SH-SY5Y (cell line): ENCODE measurements around the gene SLC16A8.

Experiments used
- GATA2 ChIP-seq: IDR thresholded peaks from 2 replicates; pipeline ENCODE4 v1.6.1; 2011; ENCODE audit warnings: mild to moderate bottlenecking, low read depth, low read length
- GATA3 ChIP-seq: IDR thresholded peaks from 2 replicates; pipeline ENCODE4 v1.6.1; 2011; ENCODE audit warnings: low read depth, mild to moderate bottlenecking, low read length, moderate library complexity

The SLC16A8 gene

GRCh38 chr22:38085056-38085455 is 1.1 kb upstream of the SLC16A8 start:
- TF ChIP-seq GATA3 (no peak), GATA2 (no peak)

GRCh38 chr22:38082986-38083710 is 836 bp downstream of the SLC16A8 start:
- TF ChIP-seq GATA3 (no peak), GATA2 (no peak)

GRCh38 chr22:38081941-38082828 is 1.8 kb downstream of the SLC16A8 start:
- TF ChIP-seq GATA2, result no peak
- no peak for TF ChIP-seq GATA3

GRCh38 chr22:38081636-38081940 is 2.4 kb downstream of the SLC16A8 start:
- TF ChIP-seq GATA2 (no peak), GATA3 (no peak)

- TF ChIP-seq GATA3, result no peak
- no peak for TF ChIP-seq GATA2
These were observed 2.9 kb downstream of the SLC16A8 start for GRCh38 chr22:38080850-38081635.

- no peak for TF ChIP-seq GATA2
These were observed 3.5 kb downstream of the SLC16A8 start for GRCh38 chr22:38080474-38080849.

GRCh38 chr22:38079804-38080203 is 4.2 kb downstream of the SLC16A8 start:
- no peak for TF ChIP-seq GATA2
- no peak for TF ChIP-seq GATA3

- TF ChIP-seq GATA3 (no peak), GATA2 (no peak)
These were observed 5.7 kb downstream of the SLC16A8 start for GRCh38 chr22:38078046-38078840.

- no peak for TF ChIP-seq GATA3
- no peak for TF ChIP-seq GATA2
These were observed 6.4 kb downstream of the SLC16A8 start for GRCh38 chr22:38077595-38077994.

- TF ChIP-seq GATA2 (no peak), GATA3 (no peak)
These were observed 6.9 kb downstream of the SLC16A8 start for GRCh38 chr22:38077096-38077495.

GRCh38 chr22:38075961-38076360 is 8.0 kb downstream of the SLC16A8 start:
- TF ChIP-seq GATA2, result no peak
- TF ChIP-seq GATA3, result no peak

- TF ChIP-seq GATA2, result no peak
- TF ChIP-seq GATA3, result no peak
These were observed 8.7 kb downstream of the SLC16A8 start for GRCh38 chr22:38075105-38075825.

GRCh38 chr22:38074181-38075104 is 9.5 kb downstream of the SLC16A8 start:
- TF ChIP-seq GATA2 (no peak), GATA3 (no peak)
